ENCODE results near the gene CES2.
"Not testable (repeated sequence)": the region's sequence is repeated elsewhere in the genome, so short reads cannot be mapped to it uniquely, and the experiment has no call there.

The CES2 gene

GRCh38 chr16:66932076-66932475, 3.2 kb upstream of the CES2 start:
- Histone ChIP-seq H3K27me3 (replicated peaks; ENCODE audit: control insufficient read depth, insufficient read depth, low read length) (no peaks in the 10 kb centered on the region), H3K36me3 (ENCODE audit: control insufficient read depth, insufficient read depth, low read length) (peaks cover 9% of the 10 kb centered on the region), H3K4me3 (replicated peaks; ENCODE audit: low read depth, low read length) (no peak overlapping the region)
- no peak for TF ChIP-seq CTCF (IDR thresholded peaks at IDR 0.05; ENCODE audit: insufficient read depth, low read length, poor library complexity, severe bottlenecking)
- DNase-seq (ENCODE audit: extremely low read depth, insufficient read length), result no peak

- DNase-seq (ENCODE audit: extremely low read depth, insufficient read length), result no peak
- Histone ChIP-seq H3K4me3 (replicated peaks; ENCODE audit: low read depth, low read length) (peak overlapping the region; percentile 97), H3K27me3 (replicated peaks; ENCODE audit: control insufficient read depth, insufficient read depth, low read length) (no peaks in the 10 kb centered on the region), H3K36me3 (ENCODE audit: control insufficient read depth, insufficient read depth, low read length) (peaks cover 12% of the 10 kb centered on the region)
- no peak for TF ChIP-seq CTCF (IDR thresholded peaks at IDR 0.05; ENCODE audit: insufficient read depth, low read length, poor library complexity, severe bottlenecking)
Observed at GRCh38 chr16:66933776-66934137, 1.6 kb upstream of the CES2 start.

DNA sequence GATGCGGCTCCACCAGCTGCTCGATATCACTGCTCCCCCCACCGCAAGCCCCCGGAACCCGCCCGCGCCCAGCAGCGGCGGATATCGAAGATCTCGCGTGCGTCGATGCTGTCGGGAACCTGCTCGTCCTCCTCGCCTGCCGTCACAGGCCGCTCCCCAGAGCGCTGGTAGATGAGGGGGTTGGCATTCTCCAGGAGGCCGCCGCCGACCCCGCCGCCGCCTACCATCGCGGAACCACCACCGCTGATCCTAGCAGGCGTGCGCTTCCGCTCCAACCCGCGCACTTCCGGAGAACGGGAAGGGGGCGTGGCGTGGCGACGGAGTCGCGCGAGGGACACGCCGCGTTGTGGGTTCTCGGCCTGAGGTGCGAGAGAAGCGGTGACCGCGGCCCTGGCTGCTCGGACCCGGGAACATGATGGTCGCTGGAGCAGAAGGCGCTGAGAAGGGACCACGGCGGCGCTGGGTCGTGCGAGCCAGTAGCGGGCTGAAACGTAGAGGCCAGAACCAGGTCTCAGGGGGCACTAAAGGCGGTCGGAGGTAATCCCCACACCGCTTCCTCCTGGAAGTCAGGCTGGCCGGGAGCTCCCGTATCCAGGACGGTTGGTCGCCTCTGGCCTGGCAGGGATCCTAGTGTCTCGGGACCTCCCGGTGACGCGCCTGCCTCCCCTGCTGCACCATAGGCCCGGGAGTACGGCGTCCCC, 1.0 kb upstream of the CES2 start, which contains the start of gene CIAO2B:
CIAO2B (minus strand) TSS at position 265 of the 701 bp plus-strand sequence; CDS start at position 227, 38 bp downstream.
- DNase-seq (ENCODE audit: extremely low read depth, insufficient read length), result peak; percentile 92

GRCh38 chr16:66934839-66935313, 440 bp upstream of the CES2 start:
- H3K27me3 ChIP-seq (replicated peaks; ENCODE audit: control insufficient read depth, insufficient read depth, low read length); DNase-seq (ENCODE audit: extremely low read depth, insufficient read length): not testable (repeated sequence)
- Histone ChIP-seq H3K36me3 (ENCODE audit: control insufficient read depth, insufficient read depth, low read length) (peaks cover 19% of the 10 kb centered on the region), H3K4me3 (replicated peaks; ENCODE audit: low read depth, low read length) (peak overlapping the region; percentile 97)

More for the DNA sequence above, 1.0 kb upstream of the CES2 start, which contains the start of gene CIAO2B:
- Histone ChIP-seq H3K36me3 (ENCODE audit: control insufficient read depth, insufficient read depth, low read length) (peaks cover 16% of the 10 kb centered on the region), H3K27me3 (replicated peaks; ENCODE audit: control insufficient read depth, insufficient read depth, low read length) (no peaks in the 10 kb centered on the region), H3K4me3 (replicated peaks; ENCODE audit: low read depth, low read length) (peak within 1 kb of the TSS; percentile 97)
- no peak for TF ChIP-seq CTCF (IDR thresholded peaks at IDR 0.05; ENCODE audit: insufficient read depth, low read length, poor library complexity, severe bottlenecking)

GRCh38 chr16:66936462-66936861, 1.1 kb downstream of the CES2 start:
- peaks cover 27% of the 10 kb centered on the region for H3K36me3 ChIP-seq (ENCODE audit: control insufficient read depth, insufficient read depth, low read length)
- TF ChIP-seq CTCF (IDR thresholded peaks at IDR 0.05; ENCODE audit: insufficient read depth, low read length, poor library complexity, severe bottlenecking), result no peak
- H3K4me3 ChIP-seq (replicated peaks; ENCODE audit: low read depth, low read length), result no peak overlapping the region
- no peak for DNase-seq (ENCODE audit: extremely low read depth, insufficient read length)
- no peaks in the 10 kb centered on the region for H3K27me3 ChIP-seq (replicated peaks; ENCODE audit: control insufficient read depth, insufficient read depth, low read length)

GRCh38 chr16:66936889-66937554, 1.7 kb downstream of the CES2 start:
- TF ChIP-seq CTCF (IDR thresholded peaks at IDR 0.05; ENCODE audit: insufficient read depth, low read length, poor library complexity, severe bottlenecking), result no peak
- DNase-seq (ENCODE audit: extremely low read depth, insufficient read length), result no peak
- peaks cover 29% of the 10 kb centered on the region for H3K36me3 ChIP-seq (ENCODE audit: control insufficient read depth, insufficient read depth, low read length)
- no peak overlapping the region for H3K4me3 ChIP-seq (replicated peaks; ENCODE audit: low read depth, low read length)
- H3K27me3 ChIP-seq (replicated peaks; ENCODE audit: control insufficient read depth, insufficient read depth, low read length), result no peaks in the 10 kb centered on the region
